Caco-2 (cell line): ENCODE data around the gene ADCY9. TPM values are rescaled to one million over a fixed set of nuclear protein-coding genes. Genes with fewer than 3 reads are reported as not detected.

Experiments
- BruUV-seq: library from RNA; stranded (reverse); fragments of 400-500 nt; replicated peaks from 2 replicates; lab custom pipeline; 2021; lab: Mats Ljungman, UMichigan
- CTCF ChIA-PET: fragments of 300-600 bp; sonication (Branson Sonifier 250); formaldehyde crosslinking; loops from one replicate; lab custom pipeline; 2022; ENCODE audit warnings: antibody characterized with exemption; lab: Charles Lee
- POLR2A ChIA-PET: fragments of 300-600 bp; sonication (Branson Sonifier 250); formaldehyde crosslinking; loops from one replicate; lab custom pipeline; 2022; ENCODE audit warnings: antibody characterized with exemption; lab: Charles Lee
- DNase-seq, 2 experiments: peaks; one replicate each; pipeline versions ENCODE4 v3.0.0 to v3.0.0-alpha.2; 2020 to 2022
- H3K27me3 ChIP-seq: replicated peaks from 2 replicates; pipeline ENCODE4 v1.6.0; 2011; ENCODE audit warnings: low read length; ENCODE audit not compliant: control insufficient read depth, insufficient read depth
- H3K36me3 ChIP-seq: 2 replicates; pipeline ENCODE4 v1.5.1; 2011; ENCODE audit warnings: low read length; ENCODE audit not compliant: control insufficient read depth, insufficient read depth
- H3K4me1 ChIP-seq: fragments of 250-450 bp; sonication (Bioruptor Pico); 2 replicates; pipeline ENCODE4 v1.5.1; 2020; ENCODE audit warnings: mild to moderate bottlenecking
- H3K4me3 ChIP-seq: 2 replicates; pipeline ENCODE4 v1.5.1; 2011; ENCODE audit warnings: low read depth, mild to moderate bottlenecking, control low read depth, low read length
- H3K9me3 ChIP-seq: fragments of 250-450 bp; sonication (Bioruptor Pico); 2 replicates; pipeline ENCODE4 v1.5.1; 2020; ENCODE audit warnings: mild to moderate bottlenecking, moderate library complexity
- H3K27ac Mint-ChIP-seq: one replicate; pipeline ENCODE4 v1.8.0; 2022; ENCODE audit warnings: mixed read lengths; ENCODE audit not compliant: unreplicated experiment
- H3K27me3 Mint-ChIP-seq: one replicate; pipeline ENCODE4 v1.8.0; 2022; ENCODE audit warnings: mixed read lengths; ENCODE audit not compliant: insufficient read depth, unreplicated experiment
- H3K36me3 Mint-ChIP-seq: one replicate; pipeline ENCODE4 v1.8.0; 2022; ENCODE audit warnings: mild to moderate bottlenecking, mixed read lengths; ENCODE audit not compliant: insufficient read depth, unreplicated experiment
- H3K4me1 Mint-ChIP-seq: one replicate; pipeline ENCODE4 v1.8.0; 2022; ENCODE audit warnings: low read depth, mixed read lengths; ENCODE audit not compliant: unreplicated experiment
- H3K4me3 Mint-ChIP-seq: one replicate; pipeline ENCODE4 v1.8.0; 2022; ENCODE audit warnings: mild to moderate bottlenecking, moderate library complexity, mixed read lengths; ENCODE audit not compliant: unreplicated experiment
- H3K9me3 Mint-ChIP-seq: one replicate; pipeline ENCODE4 v1.8.0; 2022; ENCODE audit warnings: mixed read lengths; ENCODE audit not compliant: unreplicated experiment
- CTCF ChIP-seq, 2 experiments: fragments of 200-600 bp in 1 of 2; IDR thresholded peaks; 1 replicate in 1 of 2; 2 replicates in 1 of 2; pipeline versions ENCODE4 v1.5.1 to v1.8.0; 2011 to 2022; ENCODE audit warnings: antibody characterized with exemption in 1 of 2, control low read depth in 1 of 2, inconsistent platforms in 1 of 2, low read depth in 1 of 2, low read length in 1 of 2, mild to moderate bottlenecking in 1 of 2, moderate library complexity in 1 of 2; ENCODE audit not compliant: insufficient read depth in 1 of 2, severe bottlenecking in 1 of 2, unreplicated experiment in 1 of 2
- intact Hi-C: fragments of 100-400 bp; cut with micrococcal nuclease; formaldehyde crosslinking; loops from one replicate; pipeline ENCODE4 v1.10.0; 2022; ENCODE audit not compliant: unreplicated experiment
- total RNA-seq: library from RNA; stranded (reverse); gene quantifications from 2 replicates; pipeline ENCODE4 v1.2.3, GENCODE V29; 2022

The ADCY9 gene
- total RNA-seq, 1 experiment from 2014 or later = 11.5 TPM

- BruUV-seq = no TSS peak
- no peaks in the 10 kb centered on the region for H3K9me3 ChIP-seq
- DNase-seq = no peak
- H3K4me3 ChIP-seq = no peak overlapping the region
- TF ChIP-seq CTCF (IDR thresholded peaks at IDR 0.05; ENCODE audit: insufficient read depth in 1 of 2, low read depth in 1 of 2, low read length in 1 of 2, severe bottlenecking in 1 of 2, unreplicated experiment in 1 of 2) = no peak
- intact Hi-C loops = no loop called here
- H3K36me3 ChIP-seq = no peaks in the 10 kb centered on the region
- H3K36me3 Mint-ChIP-seq = no peaks in the 10 kb centered on the region
- H3K4me3 Mint-ChIP-seq = no peak overlapping the region
- POLR2A ChIA-PET = no interaction called here
- no peaks in the 10 kb centered on the region for H3K27me3 ChIP-seq
- CTCF ChIA-PET = no interaction called here
- H3K4me1 ChIP-seq = peaks cover 13% of the 10 kb centered on the region
- H3K9me3 Mint-ChIP-seq = no peaks in the 10 kb centered on the region
- H3K4me1 Mint-ChIP-seq = peaks cover 15% of the 10 kb centered on the region
- no peak overlapping the region for H3K27ac Mint-ChIP-seq
- H3K27me3 Mint-ChIP-seq = no peaks in the 10 kb centered on the region
Measured at GRCh38 chr16:4082474-4083044, 33.7 kb downstream of the ADCY9 start.

DNA sequence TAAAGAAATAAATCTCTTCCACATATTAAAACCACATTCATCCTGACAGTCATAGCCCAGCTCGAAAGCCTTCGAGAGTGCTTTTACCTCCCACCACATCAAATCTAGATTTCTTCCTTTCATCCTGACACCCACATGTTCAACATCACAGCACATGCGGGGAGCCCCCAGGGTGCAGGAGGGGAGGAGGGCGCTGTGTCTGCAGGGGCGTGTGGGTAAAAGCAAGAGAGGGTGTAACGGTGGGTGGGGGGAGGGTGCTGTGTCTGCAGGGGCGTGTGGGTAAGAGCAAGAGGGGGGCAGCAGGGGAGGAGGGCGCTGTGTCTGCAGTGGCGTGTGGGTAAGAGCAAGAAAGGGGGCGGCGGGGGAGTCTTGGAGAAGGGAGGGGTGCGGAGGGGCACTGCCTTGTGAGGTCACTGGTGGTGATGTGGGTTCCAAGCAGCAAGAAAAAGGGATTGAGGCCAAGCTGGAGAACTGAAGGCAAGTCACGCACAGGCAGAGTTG, 34.7 kb downstream of the ADCY9 start:
- Mint-ChIP-seq H3K4me3 (no peak overlapping the region), H3K4me1 (peaks cover 13% of the 10 kb centered on the region), H3K9me3 (no peaks in the 10 kb centered on the region), H3K27me3 (no peaks in the 10 kb centered on the region), H3K36me3 (no peaks in the 10 kb centered on the region), H3K27ac (no peak overlapping the region)
- Histone ChIP-seq H3K4me3 (no peak overlapping the region), H3K36me3 (no peaks in the 10 kb centered on the region), H3K27me3 (no peaks in the 10 kb centered on the region), H3K4me1 (peaks cover 13% of the 10 kb centered on the region), H3K9me3 (no peaks in the 10 kb centered on the region)
- intact Hi-C loops = no loop called here
- no peak for DNase-seq
- ChIA-PET CTCF (no interaction called here), POLR2A (no interaction called here)
- no TSS peak for BruUV-seq
- no peak for TF ChIP-seq CTCF (IDR thresholded peaks at IDR 0.05; ENCODE audit: insufficient read depth in 1 of 2, low read depth in 1 of 2, low read length in 1 of 2, severe bottlenecking in 1 of 2, unreplicated experiment in 1 of 2)

DNA sequence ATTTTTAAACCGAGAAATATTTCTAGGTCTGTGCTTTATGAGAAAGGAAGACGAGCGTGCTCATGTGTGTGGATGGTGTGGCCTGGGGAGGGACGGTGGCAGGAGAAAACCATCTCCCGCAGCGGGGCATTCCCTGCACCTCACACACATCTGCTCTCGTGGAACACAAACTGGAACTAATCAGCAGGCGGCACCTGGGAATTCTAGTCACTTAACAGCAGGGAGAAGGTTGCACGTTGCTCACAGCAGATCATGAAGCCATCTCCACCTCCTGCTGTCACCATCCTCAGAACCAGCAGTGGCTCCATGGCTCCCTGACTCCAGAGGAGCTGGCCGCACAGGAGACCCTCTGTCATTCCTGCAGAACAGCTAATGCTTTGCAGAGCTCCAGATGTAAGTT, 35.2 kb downstream of the ADCY9 start:
- BruUV-seq = no TSS peak
- no peak for DNase-seq
- no peak overlapping the region for H3K4me3 Mint-ChIP-seq
- no peaks in the 10 kb centered on the region for H3K36me3 Mint-ChIP-seq
- no peak overlapping the region for H3K4me3 ChIP-seq
- ChIA-PET CTCF (no interaction called here), POLR2A (no interaction called here)
- peaks cover 10% of the 10 kb centered on the region for H3K4me1 ChIP-seq
- H3K27me3 Mint-ChIP-seq = no peaks in the 10 kb centered on the region
- intact Hi-C loops = no loop called here
- no peak overlapping the region for H3K27ac Mint-ChIP-seq
- no peak for TF ChIP-seq CTCF (IDR thresholded peaks at IDR 0.05; ENCODE audit: insufficient read depth in 1 of 2, low read depth in 1 of 2, low read length in 1 of 2, severe bottlenecking in 1 of 2, unreplicated experiment in 1 of 2)
- no peaks in the 10 kb centered on the region for H3K36me3 ChIP-seq
- H3K9me3 ChIP-seq = no peaks in the 10 kb centered on the region
- no peaks in the 10 kb centered on the region for H3K27me3 ChIP-seq
- no peaks in the 10 kb centered on the region for H3K9me3 Mint-ChIP-seq
- peaks cover 11% of the 10 kb centered on the region for H3K4me1 Mint-ChIP-seq
